IPS-18c (cell line): ENCODE results near the gene C4orf50.
"Not testable (repeated sequence)": the region's sequence is repeated elsewhere in the genome, so short reads cannot be mapped to it uniquely, and the experiment has no call there.

Source experiments
- H3K4me3 ChIP-seq: 2 replicates; pipeline ENCODE4 v1.7.0; 2013; ENCODE audit warnings: low read depth, mild to moderate bottlenecking, low read length, moderate library complexity; ENCODE audit not compliant: insufficient read depth
- H3K9me3 ChIP-seq: one replicate; pipeline ENCODE4 v1.6.1; 2013; ENCODE audit warnings: mild to moderate bottlenecking, low read length, moderate library complexity; ENCODE audit not compliant: control insufficient read depth, insufficient read depth

C4orf50 gene

GRCh38 chr4:6003485-6003884 is 14.7 kb downstream of the C4orf50 start:
- not testable (repeated sequence) for H3K9me3 ChIP-seq, H3K4me3 ChIP-seq

GRCh38 chr4:6002926-6003325 is 15.3 kb downstream of the C4orf50 start:
- Histone ChIP-seq H3K4me3 (no peak overlapping the region), H3K9me3 (no peaks in the 10 kb centered on the region)

GRCh38 chr4:6002492-6002833 is 15.8 kb downstream of the C4orf50 start:
- H3K9me3 ChIP-seq: no peaks in the 10 kb centered on the region
- H3K4me3 ChIP-seq: no peak overlapping the region

- Histone ChIP-seq H3K9me3 (no peaks in the 10 kb centered on the region), H3K4me3 (no peak overlapping the region)
Observed at GRCh38 chr4:6001680-6002491, 16.3 kb downstream of the C4orf50 start.

GRCh38 chr4:5999830-6000365 is 18.3 kb downstream of the C4orf50 start:
- Histone ChIP-seq H3K4me3 (no peak overlapping the region), H3K9me3 (no peaks in the 10 kb centered on the region)

- H3K9me3 ChIP-seq: no peaks in the 10 kb centered on the region
- no peak overlapping the region for H3K4me3 ChIP-seq
Observed at GRCh38 chr4:5999356-5999755, 18.9 kb downstream of the C4orf50 start.

GRCh38 chr4:5998333-5998936 is 19.8 kb downstream of the C4orf50 start:
- Histone ChIP-seq H3K9me3 (no peaks in the 10 kb centered on the region), H3K4me3 (no peak overlapping the region)

GRCh38 chr4:5996641-5997040 is 21.6 kb downstream of the C4orf50 start:
- Histone ChIP-seq H3K4me3 (no peak overlapping the region), H3K9me3 (no peaks in the 10 kb centered on the region)

GRCh38 chr4:5995901-5996623 is 22.2 kb downstream of the C4orf50 start:
- H3K4me3 ChIP-seq: no peak overlapping the region
- no peaks in the 10 kb centered on the region for H3K9me3 ChIP-seq

- Histone ChIP-seq H3K4me3 (no peak overlapping the region), H3K9me3 (no peaks in the 10 kb centered on the region)
Observed at GRCh38 chr4:5993876-5994811, 24.1 kb downstream of the C4orf50 start.

- not testable (repeated sequence) for H3K9me3 ChIP-seq, H3K4me3 ChIP-seq
Observed at GRCh38 chr4:5993346-5993745, 24.9 kb downstream of the C4orf50 start.

GRCh38 chr4:5992828-5993321 is 25.4 kb downstream of the C4orf50 start:
- Histone ChIP-seq H3K4me3 (no peak overlapping the region), H3K9me3 (no peaks in the 10 kb centered on the region)

GRCh38 chr4:5992171-5992827 is 25.9 kb downstream of the C4orf50 start:
- no peak overlapping the region for H3K4me3 ChIP-seq
- H3K9me3 ChIP-seq: no peaks in the 10 kb centered on the region

- Histone ChIP-seq H3K9me3 (no peaks in the 10 kb centered on the region), H3K4me3 (no peak overlapping the region)
Observed at GRCh38 chr4:5991405-5991804, 26.8 kb downstream of the C4orf50 start.

- no peak overlapping the region for H3K4me3 ChIP-seq
- no peaks in the 10 kb centered on the region for H3K9me3 ChIP-seq
Observed at GRCh38 chr4:5990446-5991160, 27.6 kb downstream of the C4orf50 start.
